HL-60 (cell line): ENCODE results near the gene OR4D10.
"Not testable (repeated sequence)": the region's sequence is repeated elsewhere in the genome, so short reads cannot be mapped to it uniquely, and the experiment has no call there.

Experiments used
- DNase-seq, 2 experiments: peaks; one replicate each; pipeline ENCODE4 v3.0.0-alpha.2; 2010 to 2020; ENCODE audit warnings: low read depth in 1 of 2, low spot score in 1 of 2
- H3K27ac ChIP-seq: fragments of 250-450 bp; sonication (Bioruptor Pico); replicated peaks from 2 replicates; pipeline ENCODE4 v1.5.1; 2020; ENCODE audit warnings: mild to moderate bottlenecking, moderate library complexity
- H3K27me3 ChIP-seq: fragments of 250-450 bp; sonication (Bioruptor Pico); 2 replicates; pipeline ENCODE4 v1.5.1; 2021; ENCODE audit warnings: mild to moderate bottlenecking, moderate library complexity; ENCODE audit not compliant: insufficient read depth, poor library complexity, severe bottlenecking
- H3K4me3 ChIP-seq: replicated peaks from 2 replicates; pipeline ENCODE4 v1.5.1; 2011; ENCODE audit warnings: mild to moderate bottlenecking, control low read depth, low read length; ENCODE audit not compliant: insufficient read depth
- GABPA ChIP-seq: IDR thresholded peaks from 2 replicates; pipeline ENCODE4 v1.6.1; 2012; ENCODE audit warnings: low read depth
- POLR2AphosphoS5 ChIP-seq: IDR thresholded peaks from 2 replicates; pipeline ENCODE4 v1.6.1; 2012; ENCODE audit warnings: low read depth
- SPI1 ChIP-seq: IDR thresholded peaks from 2 replicates; pipeline ENCODE4 v1.6.1; 2012; ENCODE audit warnings: low read depth, mild to moderate bottlenecking, borderline replicate concordance
- TF ChIP-seq, protein P1 (sequence below): IDR thresholded peaks from one replicate; pipeline ENCODE4 v1.5.1; 2011; ENCODE audit warnings: low read length, control low read depth, inconsistent platforms; ENCODE audit not compliant: insufficient read depth
- TF ChIP-seq, protein P2 (sequence below): IDR thresholded peaks from 2 replicates; pipeline ENCODE4 v1.6.1; 2012; ENCODE audit warnings: low read depth; ENCODE audit not compliant: insufficient replicate concordance

Gene OR4D10

DNA sequence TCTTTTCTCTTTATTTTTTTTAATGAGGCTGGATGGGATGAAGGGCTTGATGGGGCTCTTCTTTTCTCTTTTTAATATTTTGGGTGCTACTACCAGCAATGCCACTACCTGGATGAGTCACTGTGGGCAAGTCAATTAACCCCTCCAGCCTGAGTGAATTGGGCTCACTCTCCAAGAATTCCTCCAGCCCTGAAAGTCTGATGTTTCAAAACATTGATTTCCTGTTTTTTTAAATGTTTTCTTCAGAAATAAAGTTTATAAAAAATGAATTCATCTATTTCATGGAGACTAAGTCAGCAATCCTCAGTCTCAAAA is 46.1 kb upstream of the OR4D10 start:
- no peak overlapping the region for H3K4me3 ChIP-seq
- H3K27me3 ChIP-seq = peaks cover 3% of the 10 kb centered on the region
- no peak for DNase-seq
- TF ChIP-seq GABPA = no peak
- no peak for TF ChIP-seq SPI1
- TF ChIP-seq, protein P1, sequence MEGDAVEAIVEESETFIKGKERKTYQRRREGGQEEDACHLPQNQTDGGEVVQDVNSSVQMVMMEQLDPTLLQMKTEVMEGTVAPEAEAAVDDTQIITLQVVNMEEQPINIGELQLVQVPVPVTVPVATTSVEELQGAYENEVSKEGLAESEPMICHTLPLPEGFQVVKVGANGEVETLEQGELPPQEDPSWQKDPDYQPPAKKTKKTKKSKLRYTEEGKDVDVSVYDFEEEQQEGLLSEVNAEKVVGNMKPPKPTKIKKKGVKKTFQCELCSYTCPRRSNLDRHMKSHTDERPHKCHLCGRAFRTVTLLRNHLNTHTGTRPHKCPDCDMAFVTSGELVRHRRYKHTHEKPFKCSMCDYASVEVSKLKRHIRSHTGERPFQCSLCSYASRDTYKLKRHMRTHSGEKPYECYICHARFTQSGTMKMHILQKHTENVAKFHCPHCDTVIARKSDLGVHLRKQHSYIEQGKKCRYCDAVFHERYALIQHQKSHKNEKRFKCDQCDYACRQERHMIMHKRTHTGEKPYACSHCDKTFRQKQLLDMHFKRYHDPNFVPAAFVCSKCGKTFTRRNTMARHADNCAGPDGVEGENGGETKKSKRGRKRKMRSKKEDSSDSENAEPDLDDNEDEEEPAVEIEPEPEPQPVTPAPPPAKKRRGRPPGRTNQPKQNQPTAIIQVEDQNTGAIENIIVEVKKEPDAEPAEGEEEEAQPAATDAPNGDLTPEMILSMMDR = no peak
- TF ChIP-seq POLR2AphosphoS5 = no peak
- TF ChIP-seq, protein P2, sequence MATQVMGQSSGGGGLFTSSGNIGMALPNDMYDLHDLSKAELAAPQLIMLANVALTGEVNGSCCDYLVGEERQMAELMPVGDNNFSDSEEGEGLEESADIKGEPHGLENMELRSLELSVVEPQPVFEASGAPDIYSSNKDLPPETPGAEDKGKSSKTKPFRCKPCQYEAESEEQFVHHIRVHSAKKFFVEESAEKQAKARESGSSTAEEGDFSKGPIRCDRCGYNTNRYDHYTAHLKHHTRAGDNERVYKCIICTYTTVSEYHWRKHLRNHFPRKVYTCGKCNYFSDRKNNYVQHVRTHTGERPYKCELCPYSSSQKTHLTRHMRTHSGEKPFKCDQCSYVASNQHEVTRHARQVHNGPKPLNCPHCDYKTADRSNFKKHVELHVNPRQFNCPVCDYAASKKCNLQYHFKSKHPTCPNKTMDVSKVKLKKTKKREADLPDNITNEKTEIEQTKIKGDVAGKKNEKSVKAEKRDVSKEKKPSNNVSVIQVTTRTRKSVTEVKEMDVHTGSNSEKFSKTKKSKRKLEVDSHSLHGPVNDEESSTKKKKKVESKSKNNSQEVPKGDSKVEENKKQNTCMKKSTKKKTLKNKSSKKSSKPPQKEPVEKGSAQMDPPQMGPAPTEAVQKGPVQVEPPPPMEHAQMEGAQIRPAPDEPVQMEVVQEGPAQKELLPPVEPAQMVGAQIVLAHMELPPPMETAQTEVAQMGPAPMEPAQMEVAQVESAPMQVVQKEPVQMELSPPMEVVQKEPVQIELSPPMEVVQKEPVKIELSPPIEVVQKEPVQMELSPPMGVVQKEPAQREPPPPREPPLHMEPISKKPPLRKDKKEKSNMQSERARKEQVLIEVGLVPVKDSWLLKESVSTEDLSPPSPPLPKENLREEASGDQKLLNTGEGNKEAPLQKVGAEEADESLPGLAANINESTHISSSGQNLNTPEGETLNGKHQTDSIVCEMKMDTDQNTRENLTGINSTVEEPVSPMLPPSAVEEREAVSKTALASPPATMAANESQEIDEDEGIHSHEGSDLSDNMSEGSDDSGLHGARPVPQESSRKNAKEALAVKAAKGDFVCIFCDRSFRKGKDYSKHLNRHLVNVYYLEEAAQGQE = no peak
- H3K27ac ChIP-seq = no peak overlapping the region

DNA sequence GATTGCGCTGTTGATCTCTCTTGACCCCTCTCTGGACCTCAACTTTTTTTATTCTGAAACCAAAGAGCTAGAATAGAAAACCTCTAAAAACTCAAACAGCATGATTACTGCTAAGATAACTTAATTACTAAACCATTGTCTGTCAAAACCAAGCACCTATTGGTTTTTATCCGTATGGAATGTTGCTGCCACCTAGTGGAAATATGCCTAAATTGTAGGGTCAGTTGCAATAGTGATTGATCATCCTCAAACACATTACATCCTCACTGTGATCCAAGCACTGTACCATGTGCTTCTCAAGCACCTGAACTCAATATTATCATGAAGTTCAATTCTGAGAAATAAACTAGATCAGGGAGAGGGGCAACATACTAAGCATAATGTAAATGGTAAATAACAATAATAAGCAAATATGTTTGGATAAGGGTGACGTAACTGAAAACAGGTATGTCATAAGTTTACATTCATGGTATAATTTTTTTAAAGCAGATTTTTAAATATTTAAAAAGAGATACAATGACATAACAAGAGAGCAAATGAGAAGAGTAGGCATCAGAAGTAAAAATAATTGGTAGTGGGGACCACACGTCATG is 43.1 kb upstream of the OR4D10 start:
- H3K4me3 ChIP-seq = no peak overlapping the region
- peak; percentile 35 to 55 for DNase-seq
- peaks cover 3% of the 10 kb centered on the region for H3K27me3 ChIP-seq
- TF ChIP-seq GABPA (no peak), POLR2AphosphoS5 (no peak), SPI1 (no peak)
- TF ChIP-seq, protein P1 = peak; percentile 64
- TF ChIP-seq, protein P2 = no peak
- no peak overlapping the region for H3K27ac ChIP-seq

DNA sequence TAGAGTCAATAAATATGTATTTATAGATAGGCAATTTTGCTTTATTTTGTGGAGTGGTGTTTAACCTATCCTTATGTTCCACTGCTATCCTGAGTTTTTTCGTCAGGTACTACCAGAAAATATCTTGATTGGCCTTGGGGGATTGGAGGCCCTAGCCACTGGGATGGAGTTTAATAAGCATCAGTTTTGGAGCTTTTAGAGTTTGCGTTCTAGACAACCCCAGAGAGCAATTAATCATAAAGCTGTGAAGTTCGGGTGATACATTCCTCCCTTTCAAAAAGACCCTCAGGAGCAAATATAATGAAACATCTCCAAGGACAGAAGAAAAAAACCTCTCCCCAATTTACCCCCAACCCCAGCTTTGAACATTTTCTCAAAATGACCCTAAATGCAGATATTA is 36.9 kb upstream of the OR4D10 start, which contains the start of gene OR5A1:
OR5A1 (plus strand) TSS at position 301 of the 400 bp plus-strand sequence. CDS start 6,700 bp downstream, outside the sequence.
- no peak for TF ChIP-seq SPI1
- Histone ChIP-seq H3K27me3 (no peaks in the 10 kb centered on the region), H3K27ac (no peak within 1 kb of the TSS), H3K4me3 (no peak within 1 kb of the TSS)
- DNase-seq = no peak

DNA sequence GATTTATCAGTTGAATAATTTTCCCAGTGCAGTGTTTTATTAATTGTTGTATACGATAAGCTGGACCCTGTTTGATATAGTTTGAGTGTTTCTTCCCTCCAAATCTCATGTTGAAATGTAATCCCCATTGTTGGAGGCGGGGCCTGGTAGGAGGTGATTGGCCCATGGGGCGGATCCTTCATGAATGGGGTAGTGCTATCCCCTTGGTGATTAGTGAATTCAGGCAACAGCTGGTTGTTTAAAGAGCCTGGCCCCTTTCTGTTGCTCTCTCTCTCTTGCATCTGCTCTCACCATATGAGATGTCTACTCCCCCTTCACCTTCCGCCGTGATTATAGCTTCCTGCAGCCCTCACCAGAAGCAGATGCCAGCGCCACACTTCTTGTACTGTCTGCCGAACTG is 35.3 kb upstream of the OR4D10 start:
- TF ChIP-seq SPI1 = no peak
- TF ChIP-seq, protein P2 = no peak
- H3K27ac ChIP-seq = no peak overlapping the region
- DNase-seq = no peak
- no peaks in the 10 kb centered on the region for H3K27me3 ChIP-seq
- H3K4me3 ChIP-seq = no peak overlapping the region

DNA sequence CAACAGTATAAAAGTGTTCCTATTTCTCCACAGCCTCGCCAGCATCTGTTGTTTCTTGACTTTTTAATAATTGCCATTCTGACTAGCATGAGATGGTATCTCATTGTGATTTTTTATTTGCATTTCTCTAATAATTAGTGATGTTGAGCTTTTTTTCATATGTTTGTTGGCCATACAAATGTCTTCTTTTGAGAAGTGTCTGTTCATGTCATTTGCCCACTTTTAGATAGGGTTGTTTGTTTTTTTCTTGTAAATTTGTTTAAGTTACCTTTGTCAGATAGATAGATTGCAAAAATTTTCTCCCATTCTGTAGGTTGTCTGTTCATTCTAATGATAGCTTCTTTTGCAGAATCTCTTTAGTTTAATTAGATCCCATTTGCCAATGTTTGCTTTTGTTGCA is 27.5 kb upstream of the OR4D10 start:
- not testable (repeated sequence) for H3K27ac ChIP-seq, H3K4me3 ChIP-seq, DNase-seq, H3K27me3 ChIP-seq
